HCT116 (cell line): ENCODE data around the gene TLK1. TPM values are rescaled to one million over a fixed set of nuclear protein-coding genes. Genes with fewer than 3 reads are reported as not detected.

Source experiments
- ATAC-seq: fragments of 200-7000 bp; cut with Tn5 transposase; 2 replicates; pipeline ENCODE4 v1.9.1; 2020; ENCODE audit warnings: mild to moderate bottlenecking, moderate library complexity
- BruUV-seq: library from RNA; stranded (reverse); fragments of 400-500 nt; replicated peaks from 2 replicates; lab custom pipeline; 2021; lab: Mats Ljungman, UMichigan
- CTCF ChIA-PET: fragments of 300-600 bp; sonication (Branson Sonifier 250); formaldehyde crosslinking; loops from one replicate; lab custom pipeline; 2021; ENCODE audit warnings: antibody characterized with exemption; lab: Charles Lee
- POLR2A ChIA-PET: fragments of 300-600, 350-600 bp; sonication (Branson Sonifier 250); formaldehyde crosslinking; loops from one replicate; lab custom pipeline; 2021; ENCODE audit warnings: antibody characterized with exemption; lab: Charles Lee
- RAD21 ChIA-PET, 2 experiments: fragments of 300-600 bp; sonication (Branson Sonifier 250); formaldehyde crosslinking; loops; one replicate each; lab custom pipeline; 2023; ENCODE audit warnings: low total read pairs in 2 of 2; ENCODE audit not compliant: uncharacterized antibody in 2 of 2, unreplicated experiment in 2 of 2, low non-redundant PET in 1 of 2; lab: Charles Lee
- DNase-seq: peaks from one replicate; pipeline ENCODE4 v3.0.0-alpha.2; 2010; ENCODE audit warnings: low read depth, low spot score
- H2AFZ ChIP-seq: fragments of 200-600 bp; shearing (Covaris generic), sonication (generic); 2 replicates; pipeline ENCODE4 v1.6.1; 2017; ENCODE audit warnings: low read depth, mixed run types, mixed read lengths, antibody characterized with exemption, low read length; ENCODE audit not compliant: poor library complexity, severe bottlenecking
- H3K27ac ChIP-seq: 2 replicates; pipeline ENCODE4 v1.5.1; 2012; ENCODE audit warnings: low read depth, low read length
- H3K27me3 ChIP-seq: fragments of 200-600 bp; sonication (generic); 2 replicates; pipeline ENCODE4 v1.6.1; 2016; ENCODE audit warnings: mixed run types, low read length, mixed read lengths; ENCODE audit not compliant: insufficient read depth
- H3K36me3 ChIP-seq, 2 experiments: fragments of 200-500 bp in 1 of 2; fragments of 200-600 bp in 1 of 2; sonication (Bioruptor generic) in 1 of 2; sonication (generic) in 1 of 2; 2 replicates each; pipeline versions ENCODE4 v1.5.1 to v1.6.1; 2014 to 2016; ENCODE audit warnings: low read length in 2 of 2, inconsistent platforms in 1 of 2, mixed read lengths in 1 of 2, mixed run types in 1 of 2; ENCODE audit not compliant: insufficient read depth in 2 of 2, control insufficient read depth in 1 of 2
- H3K4me1 ChIP-seq, 2 experiments: fragments of 200-600 bp in 1 of 2; sonication (generic) in 1 of 2; 2 replicates each; pipeline versions ENCODE4 v1.5.1 to v1.6.1; 2012 to 2017; ENCODE audit warnings: low read length in 2 of 2, inconsistent platforms in 1 of 2, mild to moderate bottlenecking in 1 of 2, mixed read lengths in 1 of 2, mixed run types in 1 of 2, moderate library complexity in 1 of 2; ENCODE audit not compliant: insufficient read depth in 2 of 2, control insufficient read depth in 1 of 2
- H3K4me2 ChIP-seq: fragments of 200-600 bp; sonication (generic); 2 replicates; pipeline ENCODE4 v1.6.1; 2017; ENCODE audit warnings: mixed run types, low read length, mixed read lengths
- H3K4me3 ChIP-seq, 2 experiments: fragments of 200-600 bp in 1 of 2; sonication (generic) in 1 of 2; replicated peaks in 1 of 2; 2 replicates each; pipeline ENCODE4 v1.5.1; 2011 to 2016; ENCODE audit warnings: low read length in 2 of 2, control low read depth in 1 of 2, low read depth in 1 of 2, mild to moderate bottlenecking in 1 of 2, mixed read lengths in 1 of 2, mixed run types in 1 of 2
- H3K79me2 ChIP-seq: fragments of 200-600 bp; sonication (generic); 2 replicates; pipeline ENCODE4 v1.6.1; 2017; ENCODE audit warnings: mild to moderate bottlenecking, mixed run types, low read length, moderate library complexity, mixed read lengths; ENCODE audit not compliant: insufficient read depth
- H3K9ac ChIP-seq: fragments of 200-600 bp; sonication (generic); 2 replicates; pipeline ENCODE4 v1.6.1; 2016; ENCODE audit warnings: low read length, mixed read lengths
- H3K9me2 ChIP-seq: fragments of 200-600 bp; sonication (generic), shearing (Covaris generic); 2 replicates; pipeline ENCODE4 v1.6.1; 2017; ENCODE audit warnings: mixed run types, mild to moderate bottlenecking, moderate library complexity; ENCODE audit not compliant: insufficient read depth
- H3K9me3 ChIP-seq, 2 experiments: fragments of 200-500 bp in 1 of 2; fragments of 200-600 bp in 1 of 2; sonication (Bioruptor generic) in 1 of 2; sonication (generic) in 1 of 2; 2 replicates each; pipeline ENCODE4 v1.6.1; 2014 to 2017; ENCODE audit warnings: low read length in 2 of 2, mixed read lengths in 2 of 2, inconsistent platforms in 1 of 2, low read depth in 1 of 2, mild to moderate bottlenecking in 1 of 2, mixed run types in 1 of 2, moderate library complexity in 1 of 2; ENCODE audit not compliant: control insufficient read depth in 1 of 2, insufficient read depth in 1 of 2
- H4K20me1 ChIP-seq: fragments of 200-600 bp; sonication (generic), shearing (Covaris generic); 2 replicates; pipeline ENCODE4 v1.6.1; 2017; ENCODE audit warnings: mixed run types, mild to moderate bottlenecking, moderate library complexity; ENCODE audit not compliant: insufficient read depth
- CBX3 ChIP-seq: IDR thresholded peaks from 2 replicates; pipeline ENCODE4 v1.6.1; 2012; ENCODE audit warnings: low read depth
- CEBPB ChIP-seq: IDR thresholded peaks from 2 replicates; pipeline ENCODE4 v1.6.1; 2012; ENCODE audit warnings: low read depth
- CTCF ChIP-seq, 3 experiments: fragments of 200-600 bp in 1 of 3; sonication (generic) in 1 of 3; IDR thresholded peaks in 2 of 3; conservative IDR thresholded peaks in 1 of 3; 2 replicates each; pipeline ENCODE4 v1.5.1; 2012 to 2017; ENCODE audit warnings: low read depth in 2 of 3, low read length in 2 of 3, antibody characterized with exemption in 1 of 3, borderline replicate concordance in 1 of 3, control low read depth in 1 of 3, mild to moderate bottlenecking in 1 of 3, mixed read lengths in 1 of 3, mixed run types in 1 of 3, moderate library complexity in 1 of 3; ENCODE audit not compliant: insufficient read depth in 1 of 3
- EGR1 ChIP-seq: IDR thresholded peaks from 2 replicates; pipeline ENCODE4 v1.6.1; 2012; ENCODE audit warnings: low read depth
- EZH2 ChIP-seq: fragments of 200-600 bp; sonication (generic); IDR thresholded peaks from 2 replicates; pipeline ENCODE4 v1.6.1; 2017; ENCODE audit warnings: antibody characterized with exemption, mixed run types
- EZH2phosphoT487 ChIP-seq: fragments of 200-600 bp; IDR thresholded peaks from 2 replicates; pipeline ENCODE4 v1.6.1; 2018; ENCODE audit warnings: antibody characterized with exemption, borderline replicate concordance
- FOSL1 ChIP-seq: IDR thresholded peaks from 2 replicates; pipeline ENCODE4 v1.6.1; 2012; ENCODE audit warnings: low read depth
- JUND ChIP-seq: IDR thresholded peaks from 2 replicates; pipeline ENCODE4 v1.6.1; 2012
- POLR2AphosphoS5 ChIP-seq: IDR thresholded peaks from 2 replicates; pipeline ENCODE4 v1.6.1; 2011; ENCODE audit warnings: mild to moderate bottlenecking, low read depth, low read length, moderate library complexity
- RAD21 ChIP-seq: IDR thresholded peaks from 2 replicates; pipeline ENCODE4 v1.6.1; 2012; ENCODE audit warnings: low read depth, mild to moderate bottlenecking
- SIN3A ChIP-seq: IDR thresholded peaks from 2 replicates; pipeline ENCODE4 v1.6.1; 2012; ENCODE audit warnings: low read depth
- SRF ChIP-seq: IDR thresholded peaks from 2 replicates; pipeline ENCODE4 v1.6.1; 2012; ENCODE audit warnings: low read depth
- ZBTB33 ChIP-seq: IDR thresholded peaks from 2 replicates; pipeline ENCODE4 v1.6.1; 2011; ENCODE audit warnings: mild to moderate bottlenecking, low read length, moderate library complexity; ENCODE audit not compliant: insufficient replicate concordance; ENCODE audit errors: extremely low read depth
- ZFX ChIP-seq: fragments of 450-650 bp; IDR thresholded peaks from 2 replicates; pipeline ENCODE4 v1.6.1; 2017
- ZNF274 ChIP-seq: fragments of 200-500 bp; sonication (Bioruptor generic); IDR thresholded peaks from 2 replicates; pipeline ENCODE4 v1.6.1; 2014; ENCODE audit warnings: mild to moderate bottlenecking, low read depth, low read length, inconsistent platforms
- intact Hi-C: fragments of 100-400 bp; cut with micrococcal nuclease; formaldehyde crosslinking; loops from 2 replicates; pipeline ENCODE4 v1.10.0; 2022
- total RNA-seq: library from RNA; stranded (reverse); gene quantifications from one replicate; pipeline ENCODE4 v1.2.1, GENCODE V29; 2021; ENCODE audit not compliant: unreplicated experiment

The TLK1 gene
- total RNA-seq, 1 experiment from 2014 or later, result 57.7 TPM

- no peak overlapping the region for H2AFZ ChIP-seq
- DNase-seq (no peak), ATAC-seq (no peak)
- H4K20me1 ChIP-seq, result no peaks in the 10 kb centered on the region
- H3K4me2 ChIP-seq, result no peak overlapping the region
- peaks cover 4 to 5% of the 10 kb centered on the region in 2 experiments; a peak in 3 of 4 replicates for H3K4me1 ChIP-seq
- ChIA-PET POLR2A (no interaction called here), CTCF (no interaction called here)
- no peaks in the 10 kb centered on the region for H3K27me3 ChIP-seq
- no peak overlapping the region for H3K4me3 ChIP-seq
- BruUV-seq, result no TSS peak
- no peaks in the 10 kb centered on the region; the same call in 1 of the 2 replicates for H3K79me2 ChIP-seq
- intact Hi-C loops, result no loop called here
- no peaks in the 10 kb centered on the region for H3K9me3 ChIP-seq
- no peaks in the 10 kb centered on the region for H3K9me2 ChIP-seq
- H3K27ac ChIP-seq, result no peak overlapping the region
- no peak overlapping the region for H3K9ac ChIP-seq
- peaks cover 2 to 6% of the 10 kb centered on the region in 2 experiments; a peak in 1 of 4 replicates for H3K36me3 ChIP-seq
- TF ChIP-seq SRF (no peak), POLR2AphosphoS5 (no peak), CTCF (IDR thresholded peaks at IDR 0.05 in 2 of 3, conservative IDR thresholded peaks at IDR 0.05 in 1 of 3; ENCODE audit: borderline replicate concordance in 1 of 3, insufficient read depth in 1 of 3, low read depth in 2 of 3, low read length in 2 of 3) (no peak), EZH2 (no peak), JUND (no peak), SIN3A (no peak), EZH2phosphoT487 (no peak), ZFX (no peak)
- TF ChIP-seq, all 23 proteins: peak for 0
- RAD21 ChIA-PET, result no interaction called here
These were observed 144.6 kb downstream of the TLK1 start for GRCh38 chr2:171016125-171016524.

- Histone ChIP-seq H4K20me1 (no peaks in the 10 kb centered on the region), H2AFZ (no peak overlapping the region), H3K9me2 (no peaks in the 10 kb centered on the region), H3K9me3 (no peaks in the 10 kb centered on the region), H3K4me1 (no peaks in the 10 kb centered on the region), H3K4me2 (no peak overlapping the region), H3K9ac (no peak overlapping the region), H3K27me3 (no peaks in the 10 kb centered on the region), H3K27ac (no peak overlapping the region), H3K36me3 (peaks cover 5 to 6% of the 10 kb centered on the region in 2 experiments; a peak in 1 of 4 replicates), H3K79me2 (no peaks in the 10 kb centered on the region; the same call in 1 of the 2 replicates), H3K4me3 (no peak overlapping the region)
- ChIA-PET POLR2A (no interaction called here), RAD21 (no interaction called here), CTCF (no interaction called here)
- intact Hi-C loops, result no loop called here
- no TSS peak for BruUV-seq
- DNase-seq (no peak), ATAC-seq (no peak)
- no peak for TF ChIP-seq CEBPB
- no peak for TF ChIP-seq RAD21
- TF ChIP-seq EGR1, result no peak
- no peak for TF ChIP-seq EZH2phosphoT487
- TF ChIP-seq ZBTB33, result no peak
- TF ChIP-seq SRF, result no peak
- TF ChIP-seq ZNF274, result no peak
- no peak for TF ChIP-seq CBX3
- TF ChIP-seq CTCF (IDR thresholded peaks at IDR 0.05 in 2 of 3, conservative IDR thresholded peaks at IDR 0.05 in 1 of 3; ENCODE audit: borderline replicate concordance in 1 of 3, insufficient read depth in 1 of 3, low read depth in 2 of 3, low read length in 2 of 3), result no peak
- no peak for TF ChIP-seq SIN3A
- TF ChIP-seq FOSL1, result no peak
These were observed 146.8 kb downstream of the TLK1 start for GRCh38 chr2:171013851-171014250.
